ENCODE measurements around the gene ESRRA. TPM values are rescaled to one million over a fixed set of nuclear protein-coding genes. Genes with fewer than 3 reads are reported as not detected.

ESRRA gene
- total and polyA plus RNA-seq, 9 of the 15 experiments (the other 6 are each of a cell fraction or from before 2014, with no cell fraction given) = 0.27 to 89.7 (median 23.7) TPM

DNA sequence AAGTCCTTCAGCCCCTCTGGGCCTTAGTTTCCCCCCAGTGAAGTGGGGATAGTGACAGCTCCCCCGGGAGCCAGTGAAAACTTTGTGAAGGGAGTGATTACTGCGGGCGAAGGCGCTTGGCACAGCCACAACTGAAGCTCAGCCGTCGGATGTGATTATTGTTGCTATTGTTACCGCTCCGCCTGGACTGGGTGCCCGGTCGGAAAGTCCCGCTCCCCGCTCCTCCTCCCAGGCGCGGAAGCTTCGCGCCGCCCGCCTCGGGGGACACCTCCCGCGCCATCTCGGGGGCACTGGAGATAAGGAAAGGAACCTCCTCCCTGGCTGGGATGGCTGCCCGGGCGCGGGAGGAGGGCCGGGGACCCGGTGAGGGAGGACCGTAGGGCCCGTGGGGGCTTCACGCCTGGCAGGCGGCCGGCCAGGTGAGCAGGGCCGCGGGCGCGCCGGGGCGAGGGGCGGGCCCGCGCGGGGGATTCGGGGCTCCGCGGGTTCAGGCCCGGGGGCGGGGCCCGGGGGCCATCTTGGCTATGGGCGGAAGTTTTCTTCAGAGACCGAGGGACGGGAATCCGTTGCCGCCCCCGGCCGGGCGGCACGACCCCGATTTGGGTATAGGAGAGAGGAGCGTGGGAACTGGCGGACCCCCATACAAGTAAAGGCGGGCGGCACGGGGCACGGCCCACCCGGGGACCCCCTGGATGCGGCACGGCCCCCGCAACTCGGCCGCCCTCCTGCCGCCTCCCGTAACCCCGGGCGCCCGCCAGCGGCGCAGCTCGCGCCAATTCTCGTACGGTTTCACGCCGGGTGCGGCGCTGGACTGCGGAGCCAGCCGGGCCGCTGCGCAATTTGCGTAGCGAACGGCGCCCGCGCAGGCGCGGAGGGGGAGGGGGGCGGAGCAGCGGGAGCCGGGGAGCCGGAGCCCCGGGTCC, 20.1 kb upstream of the ESRRA start, which contains the start of gene GPR137 (continued):
- TF ChIP-seq, protein P1, sequence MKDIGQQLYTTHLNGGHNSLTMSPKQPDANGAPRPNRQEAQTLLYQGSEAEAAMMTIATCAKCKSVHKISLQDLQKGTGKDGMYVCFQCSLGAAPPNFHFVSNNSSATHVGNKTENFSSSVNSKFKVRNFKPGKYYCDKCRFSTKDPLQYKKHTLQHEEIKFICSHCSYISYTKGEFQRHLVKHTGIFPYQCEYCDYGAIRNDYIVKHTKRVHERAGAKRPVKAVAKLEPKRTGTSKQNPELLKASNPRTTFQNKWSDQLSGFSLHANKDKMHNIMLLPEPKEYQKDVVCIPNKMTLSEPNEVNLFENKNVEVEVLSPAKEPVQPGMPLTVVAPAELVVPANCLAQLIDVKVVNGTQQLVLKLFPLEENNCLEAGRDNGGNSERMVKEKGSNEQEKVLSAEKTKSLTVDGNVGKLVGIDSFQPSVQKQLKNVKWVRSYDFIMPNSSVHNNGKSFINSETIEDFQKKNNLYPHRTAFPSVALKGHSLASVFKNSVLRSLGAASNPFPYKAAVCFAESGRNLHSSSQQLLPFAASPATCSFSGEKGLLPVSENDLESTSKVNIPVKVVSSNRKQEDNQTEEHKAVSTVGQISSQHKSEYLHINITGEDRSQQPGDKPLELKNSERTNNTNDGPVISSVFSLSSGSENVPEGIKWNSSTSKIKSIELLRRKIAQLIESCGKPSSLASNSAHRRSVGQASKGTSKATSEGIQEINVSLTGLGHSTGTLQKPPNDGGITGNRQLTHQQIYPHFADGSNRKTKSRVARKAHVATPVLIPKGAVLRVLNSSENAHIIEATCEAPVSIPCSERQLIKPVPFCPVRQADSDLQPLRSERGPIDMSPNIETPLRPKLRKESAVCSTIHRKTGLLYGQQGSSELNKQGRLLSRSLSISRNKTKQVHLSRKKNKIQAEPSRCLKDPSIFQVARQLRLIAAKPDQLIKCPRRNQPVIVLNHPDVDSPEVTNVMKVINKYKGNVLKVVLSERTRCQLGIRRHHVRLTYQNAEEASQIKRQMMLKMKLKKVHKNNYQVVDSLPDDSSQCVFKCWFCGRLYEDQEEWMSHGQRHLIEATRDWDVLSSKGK (CRISPR knock-in tag; IDR thresholded peaks at IDR 0.05) = no peak
- TF ChIP-seq NCOA4 (IDR thresholded peaks at IDR 0.05; ENCODE audit: partially characterized antibody) (no peak), NR4A1 (CRISPR knock-in tag; IDR thresholded peaks at IDR 0.05) (0 out of 2 replicates have a peak, but pooled peaks have one; percentile 33), NR4A1 (tag; IDR thresholded peaks at IDR 0.05) (no peak), CXXC5 (CRISPR knock-in tag; IDR thresholded peaks at IDR 0.05) (peak; percentile 97), SAFB2 (IDR thresholded peaks at IDR 0.05; ENCODE audit: borderline replicate concordance, low read depth, low read length, severe bottlenecking) (no peak), CTBP1 (IDR thresholded peaks at IDR 0.05; ENCODE audit: borderline replicate concordance) (peak; percentile 80), NUFIP1 (IDR thresholded peaks at IDR 0.05; ENCODE audit: partially characterized antibody) (no peak), ZNF212 (CRISPR knock-in tag; IDR thresholded peaks at IDR 0.05) (0 out of 2 replicates have a peak, but pooled peaks have one; percentile 80), ZKSCAN8 (CRISPR knock-in tag; IDR thresholded peaks at IDR 0.05) (no peak), ZNF41 (CRISPR knock-in tag; conservative IDR thresholded peaks at IDR 0.05) (no peak), MCM3 (IDR thresholded peaks at IDR 0.05) (no peak), RBFOX2 (IDR thresholded peaks at IDR 0.05; ENCODE audit: low read depth, low read length) (peak; percentile 87), ZNF583 (CRISPR knock-in tag; IDR thresholded peaks at IDR 0.05) (no peak), GABPB1 (CRISPR knock-in tag; IDR thresholded peaks at IDR 0.05) (peak; percentile 26), FOXK1 (CRISPR knock-in tag; IDR thresholded peaks at IDR 0.05; ENCODE audit: borderline replicate concordance) (no peak), E2F3 (CRISPR knock-in tag; IDR thresholded peaks at IDR 0.05) (peak; percentile 16; the same call in 1 of the 2 replicates), KHSRP (IDR thresholded peaks at IDR 0.05) (no peak), SRSF3 (IDR thresholded peaks at IDR 0.05; ENCODE audit: insufficient read depth, low read length) (no peak), TCF7 (IDR thresholded peaks at IDR 0.05; ENCODE audit: borderline replicate concordance) (0 out of 2 replicates have a peak, but pooled peaks have one; percentile 10), DIDO1 (tag; IDR thresholded peaks at IDR 0.05; ENCODE audit: low read depth) (peak; percentile 45; the same call in 1 of the 2 replicates), BRD9 (IDR thresholded peaks at IDR 0.05; ENCODE audit: low read depth, partially characterized antibody) (no peak), CEBPB (tag; IDR thresholded peaks at IDR 0.05) (no peak), ZNF134 (CRISPR knock-in tag; conservative IDR thresholded peaks at IDR 0.05) (no peak), RAD51 (IDR thresholded peaks at IDR 0.05; ENCODE audit: borderline replicate concordance, low read depth) (no peak), RCOR1 (IDR thresholded peaks at IDR 0.05; ENCODE audit: borderline replicate concordance in 1 of 2, low read depth in 2 of 2, low read length in 2 of 2) (peak in 1 of 2 experiments; percentile 52; a peak in 1 of 4 replicates), CC2D1A (IDR thresholded peaks at IDR 0.05) (no peak), HLTF (IDR thresholded peaks at IDR 0.05) (no peak)
